B cell (primary cell): ENCODE data around the gene TTC28. TPM values are rescaled to one million over a fixed set of nuclear protein-coding genes. Genes with fewer than 3 reads are reported as not detected.

Experiments used
- ATAC-seq: fragments of 200-7000 bp; cut with Tn5 transposase; one replicate; pipeline ENCODE4 v1.10.0; 2021; ENCODE audit warnings: low read depth, mild to moderate bottlenecking, moderate number of reproducible peaks, moderate library complexity
- CTCF ChIA-PET: fragments of 350-600 bp; sonication (Branson Sonifier 250); formaldehyde crosslinking; loops from one replicate; lab custom pipeline; 2021; ENCODE audit warnings: antibody characterized with exemption, inconsistent platforms; lab: Charles Lee
- POLR2A ChIA-PET: fragments of 350-600 bp; sonication (Branson Sonifier 250); formaldehyde crosslinking; loops from one replicate; lab custom pipeline; 2021; ENCODE audit warnings: antibody characterized with exemption; lab: Charles Lee
- DNase-seq: peaks from one replicate; pipeline ENCODE4 v3.0.0; 2013
- H2AFZ ChIP-seq: 2 replicates; pipeline ENCODE4 v1.6.1; 2012; ENCODE audit warnings: mild to moderate bottlenecking, low read depth, low read length; ENCODE audit not compliant: insufficient read depth, poor library complexity, severe bottlenecking
- H3K27ac ChIP-seq, 2 donors: 1 replicate in 1 of 2; 2 replicates in 1 of 2; pipeline ENCODE4 v1.5.1; 2012 to 2013; ENCODE audit warnings: low read length in 2 of 2, mild to moderate bottlenecking in 2 of 2, moderate library complexity in 1 of 2
- H3K27me3 ChIP-seq, 4 experiments: fragments of 200-600 bp in 1 of 4; sonication (generic) in 1 of 4; replicated peaks in 1 of 4; 1 replicate in 2 of 4; 2 replicates in 2 of 4; pipeline versions ENCODE4 v1.6.1 to v1.7.0; 2013 to 2016; ENCODE audit warnings: low read length in 3 of 4, mild to moderate bottlenecking in 2 of 4, mixed read lengths in 1 of 4, moderate library complexity in 1 of 4; ENCODE audit not compliant: insufficient read depth in 4 of 4, control insufficient read depth in 3 of 4; ENCODE audit errors: control extremely low read depth in 1 of 4
- H3K36me3 ChIP-seq, 2 experiments: replicated peaks in 1 of 2; 1 replicate in 1 of 2; 2 replicates in 1 of 2; pipeline versions ENCODE4 v1.6.1 to v1.7.1; 2013; ENCODE audit warnings: low read length in 1 of 2; ENCODE audit not compliant: insufficient read depth in 2 of 2, control insufficient read depth in 1 of 2; ENCODE audit errors: control extremely low read depth in 1 of 2, extremely low read depth in 1 of 2
- H3K4me1 ChIP-seq, 2 donors: fragments of 200-600 bp in 1 of 2; sonication (generic) in 1 of 2; 1 replicate in 1 of 2; 2 replicates in 1 of 2; pipeline versions ENCODE4 v1.5.1 to v1.6.1; 2013 to 2017; ENCODE audit warnings: low read length in 2 of 2; ENCODE audit not compliant: control insufficient read depth in 2 of 2, insufficient read depth in 2 of 2
- H3K4me2 ChIP-seq: replicated peaks from 2 replicates; pipeline ENCODE3; 2012; ENCODE audit warnings: mild to moderate bottlenecking, low read depth, low read length; ENCODE audit not compliant: poor library complexity, severe bottlenecking
- H3K4me3 ChIP-seq, 5 experiments: fragments of 200-600 bp in 1 of 5; sonication (generic) in 1 of 5; 1 replicate in 3 of 5; 2 replicates in 2 of 5; pipeline versions ENCODE4 v1.5.1 to v1.7.0; 2011 to 2016; ENCODE audit warnings: low read length in 4 of 5, mild to moderate bottlenecking in 4 of 5, low read depth in 2 of 5, control low read depth in 1 of 5, moderate library complexity in 1 of 5; ENCODE audit not compliant: insufficient read depth in 1 of 5; ENCODE audit errors: control extremely low read depth in 1 of 5, extremely low read depth in 1 of 5
- H3K79me2 ChIP-seq: fragments of 200-600 bp; sonication (generic); one replicate; pipeline ENCODE4 v1.6.0; 2016; ENCODE audit warnings: low read length; ENCODE audit not compliant: control insufficient read depth, insufficient read depth
- H3K9ac ChIP-seq: fragments of 200-600 bp; sonication (generic); 2 replicates; pipeline ENCODE4 v1.6.1; 2017; ENCODE audit warnings: mild to moderate bottlenecking, low read length, moderate library complexity
- H3K9me3 ChIP-seq, 3 donors: one replicate each; pipeline versions ENCODE4 v1.6.1 to v1.7.1; 2013; ENCODE audit warnings: low read length in 2 of 3; ENCODE audit not compliant: control insufficient read depth in 2 of 3, insufficient read depth in 1 of 3; ENCODE audit errors: control extremely low read depth in 1 of 3
- H4K20me1 ChIP-seq: 2 replicates; pipeline ENCODE4 v1.6.0; 2012; ENCODE audit warnings: mild to moderate bottlenecking, low read length; ENCODE audit not compliant: insufficient read depth, control insufficient read depth, poor library complexity, severe bottlenecking
- H3K27ac Mint-ChIP-seq: one replicate; pipeline ENCODE4 v1.8.0; 2021; ENCODE audit warnings: mixed read lengths
- H3K27me3 Mint-ChIP-seq: one replicate; pipeline ENCODE4 v1.8.0; 2021; ENCODE audit warnings: mixed read lengths
- H3K4me1 Mint-ChIP-seq: one replicate; pipeline ENCODE4 v1.8.0; 2021; ENCODE audit warnings: mixed read lengths
- H3K4me3 Mint-ChIP-seq: one replicate; pipeline ENCODE4 v1.8.0; 2021; ENCODE audit warnings: mixed read lengths
- H3K9me3 Mint-ChIP-seq: one replicate; pipeline ENCODE4 v1.8.0; 2022; ENCODE audit warnings: mixed read lengths; ENCODE audit not compliant: insufficient read depth
- CTCF ChIP-seq: fragments of 200-600 bp; IDR thresholded peaks from one replicate; pipeline ENCODE4 v1.8.0; 2022; ENCODE audit warnings: antibody characterized with exemption, mild to moderate bottlenecking
- EZH2 ChIP-seq: IDR thresholded peaks from 2 replicates; pipeline ENCODE4 v1.6.1; 2012; ENCODE audit warnings: borderline replicate concordance, low read depth, mild to moderate bottlenecking, moderate library complexity, low read length; ENCODE audit not compliant: insufficient read depth, poor library complexity, severe bottlenecking
- WGBS: methylation state at CpG from one replicate; pipeline ENCODE4 v1.1.5; 2013; ENCODE audit warnings: missing lambda C conversion rate; ENCODE audit not compliant: insufficient coverage; 5-methylcytosine and 5-hydroxymethylcytosine counted together
- intact Hi-C: fragments of 100-400 bp; cut with micrococcal nuclease; formaldehyde crosslinking; loops from one replicate; pipeline ENCODE4 v1.10.0; 2022
- polyA plus RNA-seq: library from polyadenylated mRNA; depleted of rRNA; stranded (reverse); fragments of >200 nt; gene quantifications from 2 replicates; pipeline ENCODE4 v1.2.3, GENCODE V29; 2012
- total RNA-seq, 2 donors: library from RNA; stranded (reverse); fragments of 120-200 nt in 1 of 2; gene quantifications; 1 replicate in 1 of 2; 2 replicates in 1 of 2; pipeline versions ENCODE4 v1.2.3 to v1.2.4, GENCODE V29; 2013 to 2022

TTC28 gene
- total and polyA plus RNA-seq, 2 donors (not counting 1 experiment from before 2014, with no cell fraction given), result 4.5 to 7.3 TPM

- ATAC-seq (no peak), DNase-seq (no peak)
- no peak overlapping the region for H3K4me3 Mint-ChIP-seq
- peaks cover 11% of the 10 kb centered on the region for H3K27me3 Mint-ChIP-seq
- peaks cover 0 to 2% (median 0%) of the 10 kb centered on the region in 4 experiments for H3K27me3 ChIP-seq
- no peaks in the 10 kb centered on the region for H3K79me2 ChIP-seq
- ChIA-PET CTCF (no interaction called here), POLR2A (no interaction called here)
- no peak overlapping the region for H3K4me2 ChIP-seq
- H3K36me3 ChIP-seq, result no peaks in the 10 kb centered on the region
- H3K9ac ChIP-seq, result no peak overlapping the region
- no peaks in the 10 kb centered on the region for H3K4me1 ChIP-seq
- no peaks in the 10 kb centered on the region for H4K20me1 ChIP-seq
- H3K9me3 Mint-ChIP-seq, result no peaks in the 10 kb centered on the region
- intact Hi-C loops, result no loop called here
- no peak overlapping the region for H3K27ac Mint-ChIP-seq
- no peaks in the 10 kb centered on the region for H3K4me1 Mint-ChIP-seq
- H3K4me3 ChIP-seq, result no peak overlapping the region
- H3K27ac ChIP-seq, result no peak overlapping the region
- no peaks in the 10 kb centered on the region for H3K9me3 ChIP-seq
- TF ChIP-seq CTCF (no peak), EZH2 (no peak)
- WGBS, result 92% methylated on average over 1 of the region's 4 CpGs
- no peak overlapping the region for H2AFZ ChIP-seq
These were observed 528.4 kb downstream of the TTC28 start for GRCh38 chr22:28151151-28151816.

- H3K79me2 ChIP-seq, result no peaks in the 10 kb centered on the region
- ATAC-seq (no peak), DNase-seq (no peak)
- CTCF ChIA-PET, result no interaction called here
- POLR2A ChIA-PET, result no interaction called here
- H3K36me3 ChIP-seq, result no peaks in the 10 kb centered on the region
- no peaks in the 10 kb centered on the region for H3K4me1 ChIP-seq
- no peak overlapping the region for H3K27ac ChIP-seq
- H4K20me1 ChIP-seq, result no peaks in the 10 kb centered on the region
- no peak overlapping the region for H3K4me3 ChIP-seq
- Mint-ChIP-seq H3K27me3 (peaks cover 2% of the 10 kb centered on the region), H3K4me1 (no peaks in the 10 kb centered on the region), H3K9me3 (no peaks in the 10 kb centered on the region), H3K27ac (no peak overlapping the region), H3K4me3 (no peak overlapping the region)
- peaks cover 0 to 2% (median 0%) of the 10 kb centered on the region in 4 experiments for H3K27me3 ChIP-seq
- H3K4me2 ChIP-seq, result no peak overlapping the region
- no peaks in the 10 kb centered on the region for H3K9me3 ChIP-seq
- no CpG with 5 or more reads among the region's 6 CpGs for WGBS
- H3K9ac ChIP-seq, result no peak overlapping the region
- intact Hi-C loops, result no loop called here
- no peak for TF ChIP-seq CTCF
- TF ChIP-seq EZH2, result no peak
- no peak overlapping the region for H2AFZ ChIP-seq
These were observed 530.7 kb downstream of the TTC28 start for GRCh38 chr22:28148816-28149465.
